GM21717 (cell line): Measurements from ENCODE around the gene SIKE1.
"Not testable (repeated sequence)": the region's sequence is repeated elsewhere in the genome, so short reads cannot be mapped to it uniquely, and the experiment has no call there.

Experiments used
- ATAC-seq: cut with Tn5 transposase; IDR thresholded peaks from one replicate; pipeline ENCODE4 v1.9.1; 2021; ENCODE audit warnings: mild to moderate bottlenecking, moderate library complexity; ENCODE audit not compliant: unreplicated experiment

SIKE1 gene

GRCh38 chr1:114780344-114781226 is at the start of gene SIKE1:
Gene SIKE1 (minus strand): TSS chr1:114780685. CDS start chr1:114780607, 78 bp downstream.
- ATAC-seq = peak; percentile 98

DNA sequence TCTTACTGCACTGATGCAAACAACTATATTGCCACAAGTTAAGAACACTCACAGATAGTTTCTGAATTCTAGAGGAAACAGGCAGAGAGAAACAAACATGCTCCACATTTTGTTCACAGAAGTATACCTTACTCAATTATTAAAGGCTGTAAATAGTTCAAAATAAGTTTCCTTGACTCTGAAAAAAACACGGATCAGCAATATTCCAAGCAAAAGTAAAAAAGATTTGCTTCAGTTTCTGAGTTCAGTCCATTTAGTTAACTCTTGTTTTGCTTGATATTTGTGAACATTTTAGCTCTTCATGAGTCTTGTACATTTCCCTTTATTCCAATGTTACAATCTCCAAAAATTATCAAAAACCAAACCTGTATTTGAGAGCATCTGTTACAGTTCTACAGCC is 49.6 kb upstream of the SIKE1 start:
- ATAC-seq = not testable (repeated sequence)

GRCh38 chr1:114828251-114828650 is 47.8 kb upstream of the SIKE1 start:
- ATAC-seq = no peak

DNA sequence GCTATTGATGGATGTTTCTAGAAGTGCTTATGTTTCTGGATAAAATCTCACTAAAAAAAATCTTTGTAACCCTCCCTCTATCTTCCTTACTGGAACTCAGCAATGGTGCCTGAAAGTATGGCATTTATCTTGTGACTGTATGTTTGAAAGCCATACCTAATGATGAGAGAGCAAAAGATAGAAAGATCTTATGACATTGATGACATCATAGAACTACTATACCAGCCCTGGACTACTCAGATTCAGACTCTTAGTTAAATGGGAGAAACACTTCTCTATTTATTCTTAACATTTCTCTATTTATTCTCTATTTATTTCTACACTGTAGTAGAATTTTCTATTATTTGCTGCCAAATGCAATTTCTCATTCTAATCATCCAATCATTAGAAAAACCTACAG is 41.5 kb upstream of the SIKE1 start:
- no peak for ATAC-seq

- no peak for ATAC-seq
These were observed 39.9 kb upstream of the SIKE1 start for GRCh38 chr1:114820392-114820791.

- no peak for ATAC-seq
These were observed 39.4 kb upstream of the SIKE1 start for GRCh38 chr1:114819869-114820268.

DNA sequence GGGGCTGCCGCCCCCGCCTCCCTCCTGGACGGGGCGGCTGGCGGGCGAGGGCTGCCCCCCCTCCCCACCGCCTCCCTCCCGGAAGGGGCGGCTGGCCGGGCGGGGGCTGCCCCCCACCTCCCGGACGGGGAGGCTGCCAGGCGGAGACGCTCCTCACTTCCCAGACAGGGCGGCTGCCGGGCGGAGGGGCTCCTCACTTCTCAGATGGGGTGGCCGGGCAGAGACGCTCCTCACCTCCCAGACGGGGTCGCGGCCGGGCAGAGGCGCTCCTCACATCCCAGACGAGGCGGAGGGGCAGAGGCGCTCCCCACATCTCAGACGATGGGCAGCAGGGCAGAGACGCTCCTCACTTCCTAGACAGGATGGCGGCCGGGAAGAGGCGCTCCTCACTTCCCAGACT is 24.0 kb upstream of the SIKE1 start:
- ATAC-seq = not testable (repeated sequence)

GRCh38 chr1:114803001-114803400 is 22.5 kb upstream of the SIKE1 start:
- ATAC-seq = peak; percentile 64

DNA sequence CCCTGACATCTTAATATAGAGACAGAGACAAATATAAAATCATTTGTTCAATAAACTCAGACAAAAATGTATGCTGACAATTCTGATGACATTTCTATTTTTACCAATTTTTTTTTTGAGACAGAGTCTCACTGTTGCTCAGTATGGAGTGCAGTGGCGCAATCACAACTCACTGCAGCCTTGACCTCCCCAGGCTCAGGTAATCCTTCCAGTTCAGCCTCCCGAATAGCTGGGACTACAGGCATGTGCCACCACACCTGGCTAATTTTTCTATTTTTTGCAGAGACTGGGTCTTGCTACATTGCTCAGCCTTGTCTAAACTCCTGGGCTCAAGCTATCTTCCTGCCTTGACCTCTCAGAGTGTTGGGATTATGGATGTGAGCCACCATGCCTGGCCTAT is 13.6 kb upstream of the SIKE1 start:
- no peak for ATAC-seq

DNA sequence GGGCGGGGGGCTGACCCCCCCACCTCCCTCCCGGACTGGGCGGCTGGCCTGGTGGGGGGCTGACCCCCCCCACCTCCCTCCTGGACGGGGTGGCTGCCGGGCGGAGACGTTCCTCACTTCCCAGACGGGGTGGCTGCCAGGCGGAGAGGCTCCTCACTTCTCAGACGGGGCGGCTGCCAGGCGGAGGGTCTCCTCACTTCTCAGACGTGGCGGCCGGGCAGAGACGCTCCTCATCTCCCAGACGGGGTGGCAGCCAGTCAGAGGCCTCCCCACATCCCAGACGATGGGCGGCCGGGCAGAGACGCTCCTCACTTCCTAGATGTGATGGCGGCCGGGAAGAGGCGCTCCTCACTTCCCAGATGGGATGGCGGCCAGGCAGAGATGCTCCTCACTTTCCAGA is 10.1 kb upstream of the SIKE1 start:
- not testable (repeated sequence) for ATAC-seq

DNA sequence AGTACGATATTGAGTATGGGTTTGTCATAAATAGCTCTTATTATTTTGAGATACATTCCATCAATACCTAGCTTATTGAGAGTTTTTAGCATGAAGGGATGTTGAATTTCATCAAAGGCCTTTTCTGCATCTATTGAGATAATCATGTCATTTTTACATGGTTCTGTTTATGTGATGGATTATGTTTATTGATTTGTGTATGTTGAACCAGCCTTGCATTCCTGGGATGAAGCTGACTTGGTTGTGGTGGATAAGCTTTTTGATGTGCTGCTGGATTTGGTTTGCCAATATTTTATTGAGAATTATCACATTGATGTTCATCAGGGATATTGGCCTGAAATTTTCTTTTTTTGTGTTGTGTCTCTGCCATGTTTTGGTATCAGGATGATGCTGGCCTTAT is 6.0 kb upstream of the SIKE1 start:
- not testable (repeated sequence) for ATAC-seq

GRCh38 chr1:114782476-114782875 is 2.0 kb upstream of the SIKE1 start:
- ATAC-seq = no peak

DNA sequence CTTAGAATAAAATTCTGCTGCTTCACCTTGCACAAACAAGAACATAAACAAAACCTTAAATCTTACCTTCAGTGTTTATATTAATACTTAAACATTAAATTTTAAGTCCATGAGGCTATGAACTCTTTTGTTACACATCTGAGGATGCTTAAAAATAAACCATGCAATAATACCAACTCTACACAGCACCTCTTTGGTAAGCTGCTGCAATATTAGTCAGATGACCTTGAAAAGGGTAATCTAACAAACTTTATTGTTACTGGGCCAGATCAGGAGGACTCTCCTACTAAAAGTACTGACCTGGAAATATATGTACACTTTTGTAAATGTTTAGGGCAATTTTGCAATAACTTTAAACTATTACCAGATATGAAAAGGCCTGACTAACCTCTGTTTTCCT is 763 bp downstream of the SIKE1 start:
- ATAC-seq = no peak

DNA sequence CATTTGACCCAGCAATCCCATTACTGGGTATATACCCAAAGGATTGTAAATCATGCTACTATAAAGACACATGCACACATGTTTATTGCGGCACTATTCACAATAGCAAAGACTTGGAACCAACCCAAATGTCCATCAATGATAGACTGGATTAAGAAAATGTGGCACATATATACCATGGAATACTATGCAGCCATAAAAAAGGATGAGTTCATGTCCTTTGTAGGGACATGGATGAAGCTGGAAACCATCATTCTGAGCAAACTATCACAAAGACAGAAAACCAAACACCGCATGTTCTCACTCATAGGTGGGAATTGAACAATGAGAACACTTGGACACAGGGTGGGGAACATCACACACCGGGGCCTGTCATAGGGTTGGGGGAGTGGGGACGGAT is 3.8 kb downstream of the SIKE1 start:
- not testable (repeated sequence) for ATAC-seq

GRCh38 chr1:114771992-114772391 is 8.5 kb downstream of the SIKE1 start:
- no peak for ATAC-seq

DNA sequence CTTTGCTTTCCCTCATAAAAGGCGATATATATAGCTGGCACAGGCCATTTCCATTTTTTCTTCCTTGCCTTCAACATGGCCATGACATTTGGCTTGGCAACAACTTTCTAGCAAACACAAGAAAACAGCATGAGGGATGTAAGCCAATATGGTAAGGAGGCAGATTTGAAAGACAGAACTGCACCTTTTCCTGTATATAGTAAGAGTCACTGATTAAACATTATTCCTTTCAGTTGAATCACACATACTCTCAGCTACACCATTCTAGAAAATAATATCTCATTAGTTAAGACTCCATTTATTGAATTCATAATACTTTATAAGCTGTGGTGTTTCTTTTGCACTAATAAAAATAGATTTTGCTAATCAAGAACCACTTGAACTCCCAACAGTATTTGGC is 9.5 kb downstream of the SIKE1 start:
- no peak for ATAC-seq

GRCh38 chr1:114764689-114765088 is 15.8 kb downstream of the SIKE1 start:
- ATAC-seq = no peak

DNA sequence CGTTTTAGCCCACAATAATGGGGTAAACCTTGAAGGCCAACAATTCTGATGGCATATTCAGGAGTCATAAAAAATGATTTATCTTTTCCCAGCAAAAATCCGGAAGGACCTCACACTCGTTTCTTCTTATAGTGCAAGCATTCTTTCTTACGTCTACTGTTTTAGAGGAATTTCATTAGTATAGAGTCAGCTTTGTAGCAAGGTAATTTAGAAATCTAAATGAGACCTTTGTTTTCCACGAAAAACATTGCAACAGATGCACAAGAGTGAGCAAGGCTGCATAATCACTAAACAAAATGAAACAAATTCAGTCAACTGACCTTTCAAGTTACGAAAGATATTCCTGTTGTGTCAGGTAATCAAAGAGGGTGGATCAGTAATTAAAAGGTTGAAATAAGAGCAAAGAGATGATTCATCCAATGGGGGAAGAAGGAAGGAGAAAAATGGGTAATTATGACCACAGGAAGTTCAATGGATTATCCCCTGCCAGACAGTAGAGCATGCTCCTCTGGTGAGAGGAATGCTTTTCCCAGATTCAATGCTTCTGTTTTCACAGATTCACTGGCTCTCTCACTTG is 22.1 kb downstream of the SIKE1 start:
- no peak for ATAC-seq

GRCh38 chr1:114757455-114758255 is 22.8 kb downstream of the SIKE1 start, which contains the start of gene CSDE1:
Gene CSDE1 (minus strand): TSS chr1:114757984. CDS start chr1:114739890, 18,094 bp downstream.
- ATAC-seq = peak; percentile 76

GRCh38 chr1:114756949-114757454 is 23.5 kb downstream of the SIKE1 start:
- ATAC-seq = peak; percentile 7
